Thyroid gland (tissue), 4 donors: ENCODE measurements around the gene ACKR4.

Experiments used
- CTCF ChIP-seq, 6 experiments: fragments of 200-600 bp in 3 of 6; fragments of 450-650 bp in 3 of 6; sonication (generic) in 3 of 6; IDR thresholded peaks; one replicate each; pipeline ENCODE4 v1.5.1; 2016 to 2019; ENCODE audit warnings: antibody characterized with exemption in 6 of 6, mild to moderate bottlenecking in 2 of 6, inconsistent platforms in 1 of 6, moderate library complexity in 1 of 6
- POLR2A ChIP-seq, 2 donors: fragments of 450-650 bp; IDR thresholded peaks; one replicate each; pipeline ENCODE4 v1.6.1; 2017; ENCODE audit warnings: antibody characterized with exemption in 2 of 2, mild to moderate bottlenecking in 2 of 2, moderate library complexity in 1 of 2

GRCh38 chr3:132596326-132596725 is 744 bp upstream of the ACKR4 start:
- TF ChIP-seq CTCF (IDR thresholded peaks at IDR 0.05), result no peak
- TF ChIP-seq POLR2A (IDR thresholded peaks at IDR 0.05), result no peak
